Kidney capillary endothelial cell (primary cell): ENCODE data around the gene LPIN2.
"Not testable (repeated sequence)": the region's sequence is repeated elsewhere in the genome, so short reads cannot be mapped to it uniquely, and the experiment has no call there.

Experiments used
- DNase-seq: peaks from one replicate; pipeline ENCODE4 v3.0.0-alpha.2; 2018; ENCODE audit warnings: low spot score

LPIN2 gene, protein sequence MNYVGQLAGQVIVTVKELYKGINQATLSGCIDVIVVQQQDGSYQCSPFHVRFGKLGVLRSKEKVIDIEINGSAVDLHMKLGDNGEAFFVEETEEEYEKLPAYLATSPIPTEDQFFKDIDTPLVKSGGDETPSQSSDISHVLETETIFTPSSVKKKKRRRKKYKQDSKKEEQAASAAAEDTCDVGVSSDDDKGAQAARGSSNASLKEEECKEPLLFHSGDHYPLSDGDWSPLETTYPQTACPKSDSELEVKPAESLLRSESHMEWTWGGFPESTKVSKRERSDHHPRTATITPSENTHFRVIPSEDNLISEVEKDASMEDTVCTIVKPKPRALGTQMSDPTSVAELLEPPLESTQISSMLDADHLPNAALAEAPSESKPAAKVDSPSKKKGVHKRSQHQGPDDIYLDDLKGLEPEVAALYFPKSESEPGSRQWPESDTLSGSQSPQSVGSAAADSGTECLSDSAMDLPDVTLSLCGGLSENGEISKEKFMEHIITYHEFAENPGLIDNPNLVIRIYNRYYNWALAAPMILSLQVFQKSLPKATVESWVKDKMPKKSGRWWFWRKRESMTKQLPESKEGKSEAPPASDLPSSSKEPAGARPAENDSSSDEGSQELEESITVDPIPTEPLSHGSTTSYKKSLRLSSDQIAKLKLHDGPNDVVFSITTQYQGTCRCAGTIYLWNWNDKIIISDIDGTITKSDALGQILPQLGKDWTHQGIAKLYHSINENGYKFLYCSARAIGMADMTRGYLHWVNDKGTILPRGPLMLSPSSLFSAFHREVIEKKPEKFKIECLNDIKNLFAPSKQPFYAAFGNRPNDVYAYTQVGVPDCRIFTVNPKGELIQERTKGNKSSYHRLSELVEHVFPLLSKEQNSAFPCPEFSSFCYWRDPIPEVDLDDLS

DNA sequence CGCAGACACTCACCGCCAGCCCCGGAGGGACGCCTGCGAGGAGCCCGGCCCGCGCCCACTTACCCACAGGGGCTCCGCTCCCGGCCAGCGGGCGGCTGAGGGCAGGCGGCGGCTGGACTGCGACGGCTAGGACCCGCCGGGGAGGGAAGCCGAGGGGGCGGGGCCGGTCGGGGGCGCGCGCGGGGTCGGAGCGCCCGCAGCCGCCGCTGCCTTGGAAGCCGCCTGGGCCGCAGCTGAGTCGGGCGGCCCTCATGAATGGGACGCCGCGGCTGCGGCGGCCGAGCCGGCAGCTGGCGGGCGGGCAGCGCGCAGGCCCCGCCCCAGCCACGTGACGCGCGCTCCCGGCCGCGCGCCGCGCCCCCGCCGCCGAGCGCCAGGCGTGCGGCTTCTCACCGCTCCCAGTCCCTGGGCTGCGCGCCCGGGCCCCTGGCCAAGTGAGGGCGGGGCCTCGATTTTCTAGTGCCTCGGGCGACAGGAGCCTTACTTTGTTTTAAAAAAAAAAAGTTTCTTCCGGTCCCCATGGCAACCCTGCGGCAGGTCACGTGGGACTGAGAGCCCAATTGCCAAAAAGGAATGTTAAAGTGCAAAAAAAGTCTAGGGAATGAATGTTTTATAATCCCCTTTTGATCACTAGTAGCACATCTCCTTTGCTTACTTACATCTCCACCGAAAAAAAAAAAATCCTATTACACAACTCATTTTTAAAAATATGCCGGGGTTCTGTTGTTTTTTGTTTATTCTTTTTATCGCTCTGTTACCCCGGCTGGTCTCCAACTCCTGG, at the start of gene LPIN2:
LPIN2 (minus strand) TSS at position 121 of the 781 bp plus-strand sequence. CDS start 52,304 bp downstream, outside the sequence.
- peak; percentile 96 for DNase-seq

DNA sequence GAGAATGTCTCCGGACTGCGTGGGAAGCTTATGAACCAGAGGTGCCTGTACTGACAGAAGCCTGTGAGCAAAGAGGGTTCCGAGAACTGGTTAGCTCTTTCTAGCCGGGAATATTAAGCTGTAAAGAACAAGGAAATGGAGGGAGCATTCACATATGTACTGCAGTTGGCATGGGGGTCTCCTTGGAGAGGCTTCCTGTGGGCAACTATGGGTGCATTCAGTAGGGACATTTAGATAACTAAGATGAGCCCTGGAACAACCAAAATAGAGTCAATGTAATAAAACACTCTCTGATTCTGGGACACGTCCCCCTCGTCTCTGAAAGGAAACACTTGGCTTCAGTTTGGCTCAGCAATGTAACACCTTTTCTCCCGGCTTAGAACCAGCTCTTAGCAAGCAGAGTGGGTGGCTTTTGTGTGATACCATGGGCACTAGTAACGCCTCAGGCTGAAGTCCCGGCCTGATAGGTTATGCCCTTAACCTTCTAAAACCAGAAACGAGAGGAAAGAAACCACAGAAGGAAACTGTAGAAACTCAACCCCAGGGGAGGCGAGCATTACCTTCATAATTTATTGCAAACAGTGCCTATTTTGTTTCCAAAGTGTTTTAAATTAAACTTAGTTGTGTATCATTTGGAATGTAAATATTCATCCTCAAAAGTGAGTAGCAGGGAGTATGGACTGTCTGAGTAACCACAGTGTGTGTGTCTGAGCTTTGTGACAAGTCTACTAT, 48.8 kb upstream of the LPIN2 start:
- DNase-seq, result no peak

DNA sequence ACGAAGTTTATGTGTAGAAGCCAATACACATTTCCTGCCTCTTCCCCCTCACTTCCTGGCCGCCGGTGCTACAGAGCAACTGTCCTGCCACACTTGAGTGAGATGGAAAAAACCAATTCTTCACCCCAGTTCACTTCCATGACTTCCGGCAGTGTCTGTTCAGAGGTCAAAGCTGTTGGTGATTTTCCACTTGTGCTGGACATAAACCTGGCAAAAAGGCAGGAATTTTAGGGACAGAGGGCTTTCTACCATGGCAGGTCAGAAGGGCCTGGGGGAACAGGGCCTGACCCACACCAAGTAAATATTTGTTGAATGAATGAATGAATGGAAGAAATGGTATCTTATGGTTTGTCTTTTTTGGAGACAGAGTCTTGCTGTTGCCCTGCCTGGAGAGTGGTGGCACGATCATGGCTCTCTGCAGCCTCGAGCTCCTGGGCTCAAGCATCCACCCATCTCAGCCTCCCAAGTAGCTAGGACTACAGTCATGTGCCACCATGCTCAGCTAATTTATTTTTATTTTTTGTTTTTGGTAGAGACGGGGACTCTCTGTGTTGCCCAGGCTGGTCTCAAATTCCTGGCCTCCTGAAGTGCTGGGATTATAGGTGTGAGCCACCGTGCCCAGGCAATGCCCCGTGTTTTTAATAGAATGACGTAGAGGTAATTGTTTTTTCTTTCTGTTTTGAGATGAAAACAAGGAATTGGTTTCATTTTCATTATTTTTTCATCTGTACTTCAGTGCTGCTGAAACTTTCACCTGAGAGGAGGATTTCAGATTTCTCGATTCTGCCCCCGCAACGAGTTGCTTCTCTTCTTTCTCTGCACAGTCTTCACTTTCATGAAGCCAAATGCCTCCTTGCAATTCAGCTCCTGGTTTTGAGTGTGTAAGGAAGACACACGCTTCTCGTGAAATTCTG, 48.0 kb upstream of the LPIN2 start:
- peak; percentile 53 for DNase-seq

DNA sequence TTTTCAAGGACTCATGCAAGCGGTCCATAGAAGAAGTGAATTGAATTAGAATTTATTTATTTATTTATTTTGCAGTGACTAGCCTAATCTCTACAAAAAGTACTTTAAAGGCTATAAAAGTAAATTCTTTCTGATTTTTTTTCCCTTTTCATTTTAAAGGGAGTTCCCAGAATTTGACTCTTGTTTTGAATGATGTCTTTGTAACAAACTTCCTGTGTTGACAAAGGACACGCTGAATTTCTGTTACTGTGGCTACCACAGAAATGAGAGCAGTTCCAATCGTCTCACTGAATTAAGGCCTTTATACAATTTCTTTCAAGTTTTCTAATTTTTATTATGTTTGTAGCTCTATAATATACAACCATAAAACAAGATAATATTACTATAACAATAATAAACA, 46.3 kb upstream of the LPIN2 start:
- no peak for DNase-seq

DNA sequence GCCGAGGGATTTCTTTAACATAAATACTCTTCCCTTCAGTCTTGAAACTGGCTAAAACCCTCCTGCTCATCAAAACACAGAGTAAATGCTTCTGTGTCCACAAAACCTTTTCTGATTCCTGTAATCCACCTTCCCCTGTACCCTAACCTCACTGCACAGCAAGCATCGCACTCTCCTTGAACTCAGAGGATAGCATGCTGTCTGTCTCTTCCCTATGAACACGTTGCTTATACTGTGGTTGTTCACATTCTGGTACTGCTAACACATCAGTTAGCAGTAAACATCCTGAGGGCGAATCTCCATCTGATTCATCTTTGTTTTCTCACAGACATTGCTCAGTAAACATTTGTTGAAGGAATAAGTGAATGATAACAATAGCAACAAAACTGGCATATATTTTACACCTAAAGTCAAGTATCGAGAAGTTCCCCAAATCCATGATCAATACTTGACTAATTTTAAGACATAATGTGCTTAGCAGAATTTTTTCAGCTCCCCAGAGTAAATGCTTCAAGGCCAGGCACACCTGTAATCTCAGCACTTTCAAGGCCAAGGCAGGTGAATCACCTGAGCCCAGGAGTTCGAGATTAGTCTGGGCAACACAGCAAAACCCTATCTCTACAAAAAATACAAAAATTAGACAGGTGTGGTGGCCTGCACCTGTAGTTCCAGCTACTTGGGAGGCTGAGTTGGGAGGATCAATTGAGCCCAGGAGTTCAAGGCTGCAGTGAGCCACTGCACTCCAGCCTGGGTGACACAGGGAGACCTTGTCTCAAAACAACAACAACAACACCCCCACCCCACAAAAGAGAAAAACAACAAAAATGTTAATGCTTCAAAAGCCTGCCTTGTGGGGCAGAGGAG, 45.6 kb upstream of the LPIN2 start:
- DNase-seq, result no peak

DNA sequence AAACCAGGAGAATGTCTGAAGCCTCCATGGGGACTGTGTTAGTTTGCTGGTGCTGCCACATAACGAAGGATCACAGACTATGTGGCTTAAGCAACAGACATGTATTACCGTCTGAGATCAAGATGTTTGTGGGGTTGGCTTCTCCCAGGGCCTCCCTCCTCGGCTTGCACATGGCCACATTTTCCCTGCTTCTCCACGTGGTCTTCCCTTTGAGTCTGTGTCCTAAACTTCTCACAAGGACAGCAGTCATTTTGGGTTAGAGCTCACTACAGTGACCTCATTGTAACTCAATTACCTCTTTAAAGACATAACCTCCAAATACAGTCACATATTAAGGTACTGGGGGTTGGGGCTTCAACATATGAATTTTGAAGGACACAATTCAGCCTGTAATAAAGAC, 44.6 kb upstream of the LPIN2 start:
- DNase-seq, result no peak

DNA sequence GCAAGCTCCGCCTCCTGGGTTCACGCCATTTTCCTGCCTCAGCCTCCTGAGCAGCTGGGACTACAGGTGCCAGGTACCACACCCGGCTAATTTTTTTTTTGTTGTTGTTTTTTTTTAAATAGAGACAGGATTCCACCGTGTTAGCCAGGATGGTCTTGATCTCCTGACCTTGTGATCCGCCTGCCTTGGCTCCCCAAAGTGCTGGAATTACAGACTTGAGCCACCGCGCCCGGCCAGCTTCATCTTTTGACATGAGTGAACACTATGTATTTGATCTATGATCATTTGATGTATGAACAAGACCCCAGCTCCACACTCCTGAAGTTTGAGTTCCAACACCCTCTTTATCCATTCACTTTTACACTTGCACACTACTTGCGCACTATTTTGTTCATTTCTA, 43.4 kb upstream of the LPIN2 start:
- no peak for DNase-seq

DNA sequence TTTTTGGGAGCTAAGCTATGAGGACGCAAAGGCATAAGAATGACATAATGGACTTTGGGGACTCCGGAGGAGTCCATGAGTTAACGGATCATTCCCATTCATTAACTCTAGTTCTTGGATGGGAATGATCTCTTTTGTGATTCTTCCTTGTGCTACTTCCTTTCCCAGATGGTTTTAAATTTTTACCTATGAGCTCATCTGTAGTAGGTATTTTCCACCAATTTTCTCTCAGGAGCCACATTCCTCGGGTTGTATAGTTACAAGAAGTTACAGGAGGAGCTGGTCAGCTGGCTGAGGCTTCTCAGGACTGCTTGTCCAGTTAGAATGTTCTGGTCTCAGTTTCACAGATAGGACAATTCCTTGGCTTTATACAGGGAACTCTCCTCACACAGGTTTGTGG, 42.9 kb upstream of the LPIN2 start:
- no peak for DNase-seq

DNA sequence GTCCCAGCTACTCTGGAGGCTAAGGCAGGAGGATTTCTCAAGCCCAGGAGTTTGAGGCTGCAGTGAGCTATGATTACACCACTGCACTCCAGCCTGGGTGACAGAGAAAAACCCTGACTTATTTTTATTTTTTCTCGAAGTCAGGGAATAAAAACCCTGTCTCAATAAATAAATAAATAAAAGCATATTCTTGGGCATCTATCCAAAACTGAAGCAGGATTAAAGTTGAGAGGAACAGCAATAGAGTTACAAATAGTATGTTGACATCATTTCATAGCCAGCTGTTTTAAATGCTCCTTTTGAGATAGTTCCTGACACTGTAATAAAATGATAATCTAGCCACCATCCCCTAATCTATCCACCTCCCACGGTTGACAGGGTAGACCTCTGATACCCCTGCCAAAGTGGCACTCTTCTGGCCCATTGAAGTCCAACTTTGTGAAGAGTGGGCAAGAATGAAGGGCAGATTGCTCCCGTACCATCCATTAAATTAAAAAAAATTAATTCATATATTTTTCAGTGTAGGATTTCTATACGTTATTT, 42.3 kb upstream of the LPIN2 start:
- no peak for DNase-seq

DNA sequence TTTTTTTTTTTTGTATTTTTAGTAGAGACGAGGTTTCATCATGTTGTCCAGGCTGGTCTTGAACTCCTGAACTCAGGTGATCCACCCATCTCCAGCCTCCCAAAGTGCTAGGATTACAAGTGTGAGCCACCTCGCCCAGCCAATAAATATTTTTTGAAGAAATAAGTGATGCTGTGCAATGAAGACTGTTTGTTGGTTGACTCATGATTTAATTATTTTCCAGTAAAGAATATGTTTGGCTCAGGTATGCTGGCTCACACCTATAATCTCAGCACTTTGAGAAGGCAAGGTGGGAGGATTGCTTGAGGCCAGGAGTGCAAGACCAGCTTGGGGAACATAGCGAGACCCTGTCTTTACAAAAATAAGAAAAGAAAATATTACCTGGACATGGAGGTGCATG, 41.8 kb upstream of the LPIN2 start:
- DNase-seq, result no peak

DNA sequence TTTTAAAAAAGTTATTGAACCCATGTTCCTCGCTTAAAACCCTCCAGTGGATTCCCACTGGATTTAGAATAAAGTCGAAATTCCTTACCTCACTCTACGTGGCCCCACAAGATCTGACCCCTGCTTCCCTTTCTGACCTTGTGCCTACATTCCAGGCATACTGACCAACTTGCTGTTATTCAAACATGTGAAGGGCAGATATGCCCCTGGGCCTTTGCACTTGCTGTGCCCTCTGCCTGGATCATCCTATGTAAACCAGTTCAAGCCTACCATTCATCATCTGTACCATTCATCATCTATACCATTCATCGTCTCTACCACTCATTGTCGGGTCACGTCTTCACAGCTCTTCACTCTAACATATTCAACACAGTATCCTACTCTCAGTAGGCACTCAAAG, 41.3 kb upstream of the LPIN2 start:
- no peak for DNase-seq

DNA sequence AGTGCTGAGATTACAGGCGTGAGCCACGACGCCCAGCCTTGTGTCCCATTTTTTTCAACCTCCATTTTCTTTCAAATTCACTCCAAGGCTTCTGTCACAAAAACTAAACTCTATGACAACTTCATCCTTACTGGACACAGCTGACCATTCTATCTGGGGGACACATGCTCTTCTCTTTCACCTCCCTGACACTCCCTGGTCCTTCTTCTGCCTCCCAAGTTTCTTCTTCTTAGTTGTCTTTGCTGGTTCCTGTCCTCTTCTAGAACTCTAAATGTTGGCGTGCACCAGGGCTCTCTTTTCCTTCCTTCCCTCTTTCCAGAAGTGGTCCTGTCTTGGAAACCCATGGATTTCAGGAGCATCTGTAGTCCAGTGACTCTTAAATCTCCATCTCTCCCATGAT, 40.1 kb upstream of the LPIN2 start:
- DNase-seq, result no peak

DNA sequence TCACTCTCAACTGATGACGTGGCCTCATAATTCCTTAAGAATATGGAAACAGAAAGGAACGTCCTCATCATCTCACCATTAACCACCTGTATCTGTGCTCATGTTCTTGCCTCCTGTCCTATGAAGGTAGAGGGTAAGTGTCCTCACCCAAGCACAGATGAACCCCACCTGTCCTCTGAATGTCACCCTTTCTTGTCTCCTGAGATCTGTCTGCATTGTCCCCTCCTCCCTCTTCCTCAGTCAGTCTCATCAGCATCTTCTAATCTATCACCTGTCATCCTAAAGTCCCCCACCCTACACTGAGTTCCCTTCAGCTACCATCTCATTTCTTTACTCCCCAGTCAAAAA, 39.4 kb upstream of the LPIN2 start:
- DNase-seq, result no peak

DNA sequence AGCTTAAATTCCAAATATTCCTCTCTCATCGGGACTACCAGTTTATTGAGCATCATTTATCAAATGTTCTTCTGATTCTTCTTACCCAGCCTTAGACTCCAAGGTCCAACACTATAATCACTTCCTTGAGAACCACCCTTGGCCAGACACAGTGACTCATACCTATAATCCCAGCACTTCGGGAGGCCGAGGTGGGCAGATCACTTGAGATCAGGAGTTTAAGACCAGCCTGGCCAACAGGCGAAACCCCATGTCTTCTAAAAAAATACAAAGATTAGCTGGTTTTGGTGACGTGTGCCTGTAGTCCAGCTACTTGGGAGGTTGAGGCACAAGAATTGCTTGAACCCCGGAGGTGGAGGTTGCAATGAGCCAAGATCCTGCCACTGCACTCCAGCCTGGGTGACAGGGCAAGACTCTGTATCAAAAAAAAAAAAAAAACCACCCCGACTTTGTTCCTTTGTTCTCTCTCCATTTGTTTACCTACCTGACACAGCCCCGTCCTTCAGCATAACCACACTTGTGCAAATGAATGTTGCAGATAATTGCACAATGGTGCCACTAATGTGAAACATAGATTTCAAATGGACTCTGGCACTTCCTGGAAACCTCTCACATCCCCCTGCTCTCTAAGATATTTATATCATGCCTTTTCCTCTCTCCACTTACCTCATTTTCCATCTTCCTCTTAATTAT, 38.9 kb upstream of the LPIN2 start:
- no peak for DNase-seq

DNA sequence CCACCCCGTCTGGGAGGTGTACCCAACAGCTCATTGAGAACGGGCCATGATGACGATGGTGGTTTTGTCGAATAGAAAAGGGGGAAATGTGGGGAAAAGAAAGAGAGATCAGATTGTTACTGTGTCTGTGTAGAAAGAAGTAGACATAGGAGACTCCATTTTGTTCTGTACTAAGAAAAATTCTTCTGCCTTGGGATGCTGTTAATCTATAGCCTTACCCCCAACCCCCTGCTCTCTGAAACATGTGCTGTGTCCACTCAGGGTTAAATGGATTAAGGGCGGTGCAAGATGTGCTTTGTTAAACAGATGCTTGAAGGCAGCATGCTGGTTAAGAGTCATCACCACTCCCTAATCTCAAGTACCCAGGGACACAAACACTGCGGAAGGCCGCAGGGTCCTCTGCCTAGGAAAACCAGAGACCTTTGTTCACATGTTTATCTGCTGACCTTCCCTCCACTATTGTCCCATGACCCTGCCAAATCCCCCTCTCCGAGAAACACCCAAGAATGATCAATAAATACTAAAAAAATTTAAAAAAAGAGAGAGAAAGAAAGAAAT, 37.0 kb upstream of the LPIN2 start:
- DNase-seq, result not testable (repeated sequence)

DNA sequence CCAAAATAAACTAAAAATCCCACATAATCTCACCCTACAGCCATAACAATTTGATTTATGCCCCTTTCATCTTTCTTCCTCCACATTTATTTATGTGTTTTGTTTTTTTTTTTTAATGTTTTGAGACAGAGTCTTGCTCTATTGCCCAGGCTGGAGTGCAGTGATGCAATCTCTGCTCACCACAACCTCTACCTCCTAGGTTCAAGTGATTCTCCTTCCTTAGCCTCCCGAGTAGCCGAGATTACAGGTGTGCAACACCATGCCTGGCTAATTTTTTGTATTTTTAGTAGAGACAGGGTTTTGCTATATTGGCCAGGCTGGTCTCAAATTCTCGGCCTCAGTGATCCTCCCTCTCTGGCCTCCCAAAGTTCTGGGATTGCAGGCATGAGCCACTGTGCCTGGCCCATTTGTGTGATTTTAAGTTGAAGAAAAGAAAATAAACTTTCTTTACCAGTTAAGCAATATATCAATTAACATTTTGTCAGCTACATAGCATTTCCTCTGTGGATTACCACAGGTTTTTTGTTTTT, 35.9 kb upstream of the LPIN2 start:
- no peak for DNase-seq

DNA sequence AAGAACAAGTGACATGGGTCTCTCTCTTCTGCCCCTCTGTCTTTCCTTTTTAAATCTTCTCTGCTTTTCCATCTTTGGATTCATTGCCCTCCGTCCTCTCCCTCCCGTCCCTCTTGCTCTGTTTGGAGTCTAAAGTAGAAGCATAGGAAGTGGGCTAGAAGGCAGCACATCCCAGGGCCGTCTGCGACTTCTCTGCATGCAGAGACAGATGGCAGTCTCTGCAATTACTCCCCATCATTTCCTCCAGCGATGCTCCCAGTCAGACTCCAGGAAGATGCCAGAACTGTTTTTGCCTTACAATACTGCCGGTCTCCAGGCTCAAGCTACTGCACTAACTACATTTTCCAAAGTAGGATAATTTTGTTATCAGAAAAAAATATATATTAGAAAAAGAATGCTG, 35.2 kb upstream of the LPIN2 start:
- no peak for DNase-seq

DNA sequence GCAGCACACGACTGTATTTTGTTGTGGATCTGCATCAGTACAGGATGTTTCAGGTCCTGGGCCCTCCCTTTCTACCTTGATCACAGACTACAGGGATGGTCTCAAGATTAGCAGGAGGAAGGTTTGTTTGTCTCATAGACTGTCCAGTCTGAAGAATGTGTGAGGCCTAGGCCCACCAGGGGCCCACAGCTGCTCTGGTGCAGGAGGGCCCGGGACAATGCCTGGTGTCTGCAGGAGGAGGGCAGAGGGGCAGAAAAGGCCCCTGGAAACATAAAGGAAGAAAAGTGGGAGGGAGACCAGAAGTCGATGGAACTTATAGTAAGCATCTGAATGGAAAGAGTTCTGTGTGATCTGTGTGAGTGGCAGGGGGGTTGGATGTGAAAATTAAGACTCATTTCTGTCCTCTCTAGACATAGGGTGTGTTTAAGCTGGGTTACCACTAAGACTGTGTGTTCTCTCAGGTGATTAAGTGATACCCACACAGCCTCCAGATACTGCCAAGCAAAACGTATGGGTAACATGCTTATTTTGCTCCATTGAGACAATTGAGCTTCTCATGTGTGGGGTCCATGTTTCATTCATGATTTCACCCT, 33.4 kb upstream of the LPIN2 start:
- no peak for DNase-seq
